Keratinocyte (primary cell): Measurements from ENCODE around the gene ALPK1. TPM values are rescaled to one million over a fixed set of nuclear protein-coding genes. Genes with fewer than 3 reads are reported as not detected.

Experiments used
- DNase-seq: peaks from one replicate; pipeline ENCODE4 v3.0.0-alpha.2; 2011; ENCODE audit warnings: low read depth, missing footprints, low spot score
- FAIRE-seq: peaks from 2 replicates; lab custom pipeline; 2011; peaks lifted over from hg19 to GRCh38; lab: Jason Lieb, UNC
- H2AFZ ChIP-seq: 2 replicates; pipeline ENCODE4 v1.6.0; 2012; ENCODE audit warnings: low read length, control low read depth, inconsistent platforms; ENCODE audit not compliant: control insufficient read depth
- H3K27ac ChIP-seq: 2 replicates; pipeline ENCODE4 v1.5.1; 2011; ENCODE audit warnings: low read length; ENCODE audit not compliant: control insufficient read depth, insufficient read depth
- H3K27me3 ChIP-seq: 3 replicates; pipeline ENCODE4 v1.6.0; 2011; ENCODE audit warnings: low read length; ENCODE audit not compliant: control insufficient read depth, insufficient read depth; ENCODE audit errors: extremely low read depth
- H3K36me3 ChIP-seq, 2 experiments: 2 replicates in 1 of 2; 3 replicates in 1 of 2; pipeline ENCODE4 v1.5.1; 2011; ENCODE audit warnings: low read length in 2 of 2, mild to moderate bottlenecking in 1 of 2; ENCODE audit not compliant: control insufficient read depth in 2 of 2, insufficient read depth in 2 of 2; ENCODE audit errors: extremely low read depth in 1 of 2
- H3K4me1 ChIP-seq: 3 replicates; pipeline ENCODE4 v1.5.1; 2011; ENCODE audit warnings: low read length; ENCODE audit not compliant: control insufficient read depth, insufficient read depth; ENCODE audit errors: extremely low read depth
- H3K4me2 ChIP-seq: 3 replicates; pipeline ENCODE4 v1.6.0; 2011; ENCODE audit warnings: low read depth, low read length; ENCODE audit not compliant: control insufficient read depth, insufficient read depth; ENCODE audit errors: extremely low read depth
- H3K4me3 ChIP-seq, 3 experiments: fragments of 200-600 bp in 1 of 3; sonication (generic) in 1 of 3; 2 replicates in 2 of 3; 3 replicates in 1 of 3; pipeline ENCODE4 v1.5.1; 2011 to 2016; ENCODE audit warnings: low read length in 3 of 3, mild to moderate bottlenecking in 3 of 3, control low read depth in 2 of 3, inconsistent platforms in 1 of 3, low read depth in 1 of 3, mixed read lengths in 1 of 3, mixed run types in 1 of 3, moderate library complexity in 1 of 3; ENCODE audit not compliant: control insufficient read depth in 2 of 3, insufficient read depth in 2 of 3; ENCODE audit errors: extremely low read depth in 1 of 3
- H3K79me2 ChIP-seq: 2 replicates; pipeline ENCODE4 v1.6.0; 2012; ENCODE audit warnings: low read length; ENCODE audit not compliant: control insufficient read depth, insufficient read depth
- H3K9ac ChIP-seq: 3 replicates; pipeline ENCODE4 v1.6.0; 2011; ENCODE audit warnings: low read length; ENCODE audit not compliant: control insufficient read depth, insufficient read depth; ENCODE audit errors: extremely low read depth
- H3K9me1 ChIP-seq: 3 replicates; pipeline ENCODE4 v1.6.0; 2011; ENCODE audit warnings: low read length; ENCODE audit not compliant: control insufficient read depth, insufficient read depth; ENCODE audit errors: extremely low read depth
- H3K9me3 ChIP-seq: 2 replicates; pipeline ENCODE4 v1.5.1; 2012; ENCODE audit warnings: low read depth, low read length; ENCODE audit not compliant: control insufficient read depth
- H4K20me1 ChIP-seq: 3 replicates; pipeline ENCODE4 v1.6.0; 2011; ENCODE audit warnings: low read length; ENCODE audit not compliant: control insufficient read depth, insufficient read depth; ENCODE audit errors: extremely low read depth
- EZH2 ChIP-seq: IDR thresholded peaks from one replicate; pipeline ENCODE4 v1.6.1; 2012; ENCODE audit warnings: inconsistent platforms, mild to moderate bottlenecking, low read length, moderate library complexity
- dilution Hi-C: fragments of 300-500 bp; cut with MboI; formaldehyde crosslinking; loops from one replicate; pipeline ENCODE4 v1.7.0; 2020; ENCODE audit warnings: low sequenced_read_pairs; ENCODE audit not compliant: extremely low pct_ligation_motif_present
- polyA plus RNA-seq, 5 experiments: library from polyadenylated mRNA; depleted of rRNA in 3 of 5; stranded (reverse) in 3 of 5; stranded (forward) in 1 of 5; unstranded in 1 of 5; fragments of >200 nt; gene quantifications; 1 replicate in 1 of 5; 2 replicates in 3 of 5; 3 replicates in 1 of 5; pipeline versions ENCODE4 v1.2.1 to v1.2.3, GENCODE V29; 2011 to 2012; ENCODE audit warnings: missing spikeins in 2 of 5, low read depth in 1 of 5, low replicate concordance in 1 of 5
- TF ChIP-seq, protein P1 (sequence below), 3 experiments: IDR thresholded peaks in 1 of 3; conservative IDR thresholded peaks in 1 of 3; optimal IDR thresholded peaks in 1 of 3; 2 replicates in 2 of 3; 3 replicates in 1 of 3; pipeline versions ENCODE3 to v1.5.1; 2011; ENCODE audit warnings: low read length in 3 of 3, mild to moderate bottlenecking in 3 of 3, moderate library complexity in 2 of 3, control low read depth in 1 of 3, inconsistent platforms in 1 of 3; ENCODE audit not compliant: insufficient read depth in 2 of 3; ENCODE audit errors: extremely low read depth in 1 of 3

Gene ALPK1
- polyA plus RNA-seq, 1 donor (not counting 4 experiments of a cell fraction or from before 2014, with no cell fraction given) = 5.5 TPM

DNA sequence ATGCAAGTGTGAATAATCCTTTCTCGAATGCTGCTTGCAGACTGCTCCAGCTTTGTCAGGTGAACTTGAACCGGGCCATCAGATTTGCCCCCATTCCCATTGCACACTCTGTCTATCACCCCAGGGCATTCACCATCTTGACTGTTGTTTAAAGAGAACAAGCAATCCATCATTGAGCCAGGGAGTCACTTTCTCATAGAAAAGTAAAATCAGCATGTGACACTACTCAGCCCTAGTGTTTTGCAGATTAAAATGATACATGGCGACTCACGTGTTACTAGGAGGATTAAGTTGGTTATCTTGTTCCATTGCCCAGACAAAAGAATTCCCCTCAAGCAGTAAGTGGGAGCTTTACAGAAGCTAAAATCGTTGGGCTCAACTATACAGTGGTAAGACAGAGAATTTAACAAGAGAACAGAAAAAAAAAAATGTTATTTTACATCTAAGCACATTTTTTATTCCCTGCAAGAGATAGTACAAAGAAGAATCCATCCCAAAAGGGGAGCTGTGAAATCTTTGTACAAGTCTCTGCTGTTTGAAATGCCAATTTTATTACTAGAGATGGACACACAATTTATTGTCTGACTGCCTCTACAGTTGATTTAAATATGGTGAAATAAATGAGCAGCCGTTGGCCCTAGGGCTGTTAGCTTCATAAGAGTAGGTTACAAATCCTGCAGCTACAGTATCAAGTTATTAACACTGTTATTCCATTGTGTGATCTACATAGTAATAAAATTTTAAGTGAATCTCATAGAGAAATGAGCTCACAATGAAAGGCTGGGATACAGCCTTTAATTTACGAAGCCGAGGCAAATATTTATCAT is 151.3 kb downstream of the ALPK1 start:
- Histone ChIP-seq H3K4me1 (peaks cover 2% of the 10 kb centered on the region), H3K9ac (no peak overlapping the region), H3K9me1 (no peaks in the 10 kb centered on the region), H3K4me2 (no peak overlapping the region), H3K4me3 (no peak overlapping the region), H3K79me2 (no peaks in the 10 kb centered on the region), H4K20me1 (no peaks in the 10 kb centered on the region), H3K27me3 (no peaks in the 10 kb centered on the region), H2AFZ (no peak overlapping the region), H3K36me3 (no peaks in the 10 kb centered on the region), H3K9me3 (no peaks in the 10 kb centered on the region), H3K27ac (no peak overlapping the region)
- dilution Hi-C loops = no loop called here
- TF ChIP-seq, protein P1, sequence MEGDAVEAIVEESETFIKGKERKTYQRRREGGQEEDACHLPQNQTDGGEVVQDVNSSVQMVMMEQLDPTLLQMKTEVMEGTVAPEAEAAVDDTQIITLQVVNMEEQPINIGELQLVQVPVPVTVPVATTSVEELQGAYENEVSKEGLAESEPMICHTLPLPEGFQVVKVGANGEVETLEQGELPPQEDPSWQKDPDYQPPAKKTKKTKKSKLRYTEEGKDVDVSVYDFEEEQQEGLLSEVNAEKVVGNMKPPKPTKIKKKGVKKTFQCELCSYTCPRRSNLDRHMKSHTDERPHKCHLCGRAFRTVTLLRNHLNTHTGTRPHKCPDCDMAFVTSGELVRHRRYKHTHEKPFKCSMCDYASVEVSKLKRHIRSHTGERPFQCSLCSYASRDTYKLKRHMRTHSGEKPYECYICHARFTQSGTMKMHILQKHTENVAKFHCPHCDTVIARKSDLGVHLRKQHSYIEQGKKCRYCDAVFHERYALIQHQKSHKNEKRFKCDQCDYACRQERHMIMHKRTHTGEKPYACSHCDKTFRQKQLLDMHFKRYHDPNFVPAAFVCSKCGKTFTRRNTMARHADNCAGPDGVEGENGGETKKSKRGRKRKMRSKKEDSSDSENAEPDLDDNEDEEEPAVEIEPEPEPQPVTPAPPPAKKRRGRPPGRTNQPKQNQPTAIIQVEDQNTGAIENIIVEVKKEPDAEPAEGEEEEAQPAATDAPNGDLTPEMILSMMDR (optimal IDR thresholded peaks at IDR 0.05 in 1 of 3, IDR thresholded peaks at IDR 0.05 in 1 of 3, conservative IDR thresholded peaks at IDR 0.05 in 1 of 3; ENCODE audit: extremely low read depth in 1 of 3, insufficient read depth in 2 of 3, low read length in 3 of 3) = no peak
- no peak for TF ChIP-seq EZH2
- DNase-seq (no peak), FAIRE-seq (no peak)

DNA sequence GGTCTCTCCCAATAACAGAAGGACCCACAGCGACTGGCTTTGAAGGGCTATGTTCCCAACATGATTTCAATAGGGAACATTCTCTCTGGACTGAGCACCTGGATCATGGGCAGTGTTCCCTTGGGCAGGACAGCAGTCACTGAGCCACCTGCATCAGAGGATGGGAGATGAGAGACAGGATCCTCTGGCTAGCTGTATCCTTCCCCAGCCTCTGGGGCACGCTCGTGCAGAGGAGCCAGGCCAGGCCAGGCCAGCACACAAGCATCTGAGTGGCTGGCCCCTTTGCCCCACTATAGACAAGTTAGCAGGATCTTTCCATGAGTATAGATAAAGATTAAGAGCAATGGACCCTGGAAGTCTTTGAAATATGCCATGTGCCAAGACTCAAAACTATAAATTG is 152.5 kb downstream of the ALPK1 start:
- H3K9ac ChIP-seq = no peak overlapping the region
- peaks cover 2% of the 10 kb centered on the region for H3K4me1 ChIP-seq
- dilution Hi-C loops = no loop called here
- no peak for TF ChIP-seq EZH2
- TF ChIP-seq, protein P1 (optimal IDR thresholded peaks at IDR 0.05 in 1 of 3, IDR thresholded peaks at IDR 0.05 in 1 of 3, conservative IDR thresholded peaks at IDR 0.05 in 1 of 3; ENCODE audit: extremely low read depth in 1 of 3, insufficient read depth in 2 of 3, low read length in 3 of 3) = no peak
- DNase-seq (no peak), FAIRE-seq (no peak)
- H3K27ac ChIP-seq = no peak overlapping the region
- H3K79me2 ChIP-seq = no peaks in the 10 kb centered on the region
- no peak overlapping the region for H2AFZ ChIP-seq
- no peak overlapping the region for H3K4me3 ChIP-seq
- H3K9me3 ChIP-seq = no peaks in the 10 kb centered on the region
- no peaks in the 10 kb centered on the region for H3K36me3 ChIP-seq
- no peak overlapping the region for H3K4me2 ChIP-seq
- H3K9me1 ChIP-seq = no peaks in the 10 kb centered on the region
- no peaks in the 10 kb centered on the region for H4K20me1 ChIP-seq
- no peaks in the 10 kb centered on the region for H3K27me3 ChIP-seq
